Osteoblast (primary cell): ENCODE results near the gene CAMK2B. TPM values are rescaled to one million over a fixed set of nuclear protein-coding genes. Genes with fewer than 3 reads are reported as not detected.
A peak's percentile ranks its signal among the peaks of the same experiment; 100 is the strongest.

Experiments
- DNase-seq: peaks from one replicate; pipeline ENCODE4 v3.0.0; 2011; ENCODE audit warnings: low spot score, mixed read lengths; ENCODE audit not compliant: insufficient read length; ENCODE audit errors: missing footprints
- H2AFZ ChIP-seq: 2 replicates; pipeline ENCODE4 v1.6.0; 2011; ENCODE audit warnings: mild to moderate bottlenecking, low read length
- H3K27ac ChIP-seq: 2 replicates; pipeline ENCODE4 v1.5.1; 2011; ENCODE audit warnings: mild to moderate bottlenecking, low read depth, low read length, moderate library complexity
- H3K27me3 ChIP-seq: 2 replicates; pipeline ENCODE4 v1.6.0; 2012; ENCODE audit warnings: mild to moderate bottlenecking, control low read depth, inconsistent platforms, low read length, moderate library complexity; ENCODE audit not compliant: insufficient read depth
- H3K36me3 ChIP-seq: 2 replicates; pipeline ENCODE4 v1.5.1; 2011; ENCODE audit warnings: mild to moderate bottlenecking, low read length, control low read depth, moderate library complexity; ENCODE audit not compliant: insufficient read depth
- H3K4me1 ChIP-seq: 2 replicates; pipeline ENCODE4 v1.5.1; 2011; ENCODE audit warnings: mild to moderate bottlenecking, low read length, control low read depth, moderate library complexity; ENCODE audit not compliant: insufficient read depth
- H3K4me2 ChIP-seq: 2 replicates; pipeline ENCODE4 v1.6.0; 2011; ENCODE audit warnings: mild to moderate bottlenecking, low read length; ENCODE audit not compliant: insufficient read depth
- H3K4me3 ChIP-seq: fragments of 200-600 bp; sonication (generic); 3 replicates; pipeline ENCODE4 v1.5.1; 2012; ENCODE audit warnings: mild to moderate bottlenecking, low read length, inconsistent platforms; ENCODE audit not compliant: insufficient read depth
- H3K79me2 ChIP-seq: 2 replicates; pipeline ENCODE4 v1.6.0; 2012; ENCODE audit warnings: mild to moderate bottlenecking, low read length, control low read depth, inconsistent platforms; ENCODE audit not compliant: insufficient read depth
- H3K9me3 ChIP-seq: 2 replicates; pipeline ENCODE4 v1.5.1; 2011; ENCODE audit warnings: low read depth, low read length, control low read depth
- H4K20me1 ChIP-seq: 2 replicates; pipeline ENCODE4 v1.6.0; 2012; ENCODE audit warnings: mild to moderate bottlenecking, low read length, control low read depth; ENCODE audit not compliant: insufficient read depth
- total RNA-seq: library from RNA; depleted of rRNA; stranded (reverse); fragments of >200 nt; gene quantifications from 2 replicates; pipeline ENCODE4 v1.2.3, GENCODE V29; 2012
- TF ChIP-seq, protein P1 (sequence below): IDR thresholded peaks from 2 replicates; pipeline ENCODE4 v1.5.1; 2011; ENCODE audit warnings: mild to moderate bottlenecking, low read depth, low read length, moderate library complexity; ENCODE audit errors: extremely low read depth

The CAMK2B gene
- total RNA-seq, 1 donor = not detected

DNA sequence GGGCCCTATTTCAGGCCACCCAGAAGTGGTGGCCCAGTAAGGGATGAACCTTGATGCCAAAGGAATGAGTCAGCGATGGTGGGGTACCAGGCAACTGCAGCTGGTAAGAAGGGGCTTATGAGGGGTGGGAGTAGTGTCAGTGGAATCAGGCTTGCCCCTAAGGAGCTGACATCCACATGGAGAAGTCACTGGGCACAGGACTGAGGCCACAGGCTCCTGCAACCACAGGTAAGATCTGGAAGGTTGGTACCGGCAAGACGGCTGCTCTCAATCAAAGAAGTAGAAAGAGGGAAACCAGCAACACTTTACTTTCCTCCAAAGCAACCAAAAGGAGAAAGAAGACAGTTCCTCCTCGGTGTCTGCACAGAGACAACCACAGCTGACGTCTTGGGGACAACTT lies 138.7 kb downstream of the CAMK2B start:
- Histone ChIP-seq H3K4me1 (peaks cover 12% of the 10 kb centered on the region), H3K36me3 (no peaks in the 10 kb centered on the region), H3K4me3 (no peak overlapping the region), H4K20me1 (no peaks in the 10 kb centered on the region), H3K9me3 (peaks cover 8% of the 10 kb centered on the region), H3K79me2 (no peaks in the 10 kb centered on the region), H3K4me2 (no peak overlapping the region), H3K27me3 (peaks cover 24% of the 10 kb centered on the region), H2AFZ (no peak overlapping the region), H3K27ac (no peak overlapping the region)
- TF ChIP-seq, protein P1, sequence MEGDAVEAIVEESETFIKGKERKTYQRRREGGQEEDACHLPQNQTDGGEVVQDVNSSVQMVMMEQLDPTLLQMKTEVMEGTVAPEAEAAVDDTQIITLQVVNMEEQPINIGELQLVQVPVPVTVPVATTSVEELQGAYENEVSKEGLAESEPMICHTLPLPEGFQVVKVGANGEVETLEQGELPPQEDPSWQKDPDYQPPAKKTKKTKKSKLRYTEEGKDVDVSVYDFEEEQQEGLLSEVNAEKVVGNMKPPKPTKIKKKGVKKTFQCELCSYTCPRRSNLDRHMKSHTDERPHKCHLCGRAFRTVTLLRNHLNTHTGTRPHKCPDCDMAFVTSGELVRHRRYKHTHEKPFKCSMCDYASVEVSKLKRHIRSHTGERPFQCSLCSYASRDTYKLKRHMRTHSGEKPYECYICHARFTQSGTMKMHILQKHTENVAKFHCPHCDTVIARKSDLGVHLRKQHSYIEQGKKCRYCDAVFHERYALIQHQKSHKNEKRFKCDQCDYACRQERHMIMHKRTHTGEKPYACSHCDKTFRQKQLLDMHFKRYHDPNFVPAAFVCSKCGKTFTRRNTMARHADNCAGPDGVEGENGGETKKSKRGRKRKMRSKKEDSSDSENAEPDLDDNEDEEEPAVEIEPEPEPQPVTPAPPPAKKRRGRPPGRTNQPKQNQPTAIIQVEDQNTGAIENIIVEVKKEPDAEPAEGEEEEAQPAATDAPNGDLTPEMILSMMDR = no peak
- no peak for DNase-seq

DNA sequence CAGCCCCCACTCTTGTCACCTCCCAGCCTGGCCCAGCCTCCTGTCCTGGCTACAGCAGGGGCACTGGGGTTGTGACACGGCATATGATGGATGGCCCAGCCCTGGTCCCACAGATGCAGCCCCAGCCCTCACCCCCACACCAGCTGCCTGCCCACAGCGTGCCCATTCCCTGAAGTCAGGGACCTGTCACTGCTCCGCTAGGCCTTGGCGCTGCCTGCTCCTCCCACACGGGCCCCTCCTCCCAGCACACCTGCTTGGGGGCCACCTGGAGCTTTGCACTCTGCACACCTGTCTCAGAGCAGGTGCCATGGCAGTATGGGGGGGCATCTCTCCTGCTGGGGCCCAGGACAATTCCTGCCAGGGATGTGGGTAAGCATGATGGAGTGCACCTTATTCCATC lies 139.7 kb downstream of the CAMK2B start:
- H2AFZ ChIP-seq = no peak overlapping the region
- no peaks in the 10 kb centered on the region for H3K79me2 ChIP-seq
- H3K36me3 ChIP-seq = no peaks in the 10 kb centered on the region
- no peak overlapping the region for H3K4me2 ChIP-seq
- H3K4me3 ChIP-seq = no peak overlapping the region
- no peak for DNase-seq
- H3K4me1 ChIP-seq = peaks cover 12% of the 10 kb centered on the region
- H3K9me3 ChIP-seq = peaks cover 8% of the 10 kb centered on the region
- H3K27me3 ChIP-seq = peaks cover 29% of the 10 kb centered on the region
- H4K20me1 ChIP-seq = no peaks in the 10 kb centered on the region
- no peak overlapping the region for H3K27ac ChIP-seq
- TF ChIP-seq, protein P1 = no peak

DNA sequence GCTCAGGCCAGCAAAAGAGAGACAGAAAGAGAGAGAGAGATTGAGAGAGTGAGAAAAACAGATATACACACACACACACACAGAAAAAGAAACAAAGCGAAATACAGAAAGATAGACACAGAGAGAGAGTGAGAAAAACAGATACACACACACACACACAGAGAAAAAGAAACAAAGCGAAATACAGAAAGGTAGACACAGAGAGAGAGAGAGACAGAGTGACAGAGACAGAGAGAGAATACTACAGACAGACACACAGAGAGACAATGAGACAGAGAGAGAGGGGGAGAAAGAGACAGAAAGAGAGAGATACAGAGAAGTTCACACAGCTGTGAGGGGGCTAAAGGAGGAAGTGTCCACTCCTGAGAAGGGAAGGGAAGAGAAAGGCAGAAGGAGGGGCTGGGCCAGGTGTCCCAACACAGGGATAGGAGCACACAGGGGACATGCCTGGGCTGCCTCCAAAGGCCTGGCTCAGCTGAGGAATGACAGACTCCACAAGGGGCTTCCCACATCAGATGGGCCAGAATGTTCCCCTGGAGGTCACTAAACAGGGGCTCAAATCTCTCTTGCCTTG lies 140.4 kb downstream of the CAMK2B start:
- TF ChIP-seq, protein P1 = no peak
- Histone ChIP-seq H3K27me3 (peaks cover 27% of the 10 kb centered on the region), H2AFZ (peak overlapping the region; percentile 23), H3K27ac (no peak overlapping the region), H3K4me3 (no peak overlapping the region), H3K36me3 (no peaks in the 10 kb centered on the region), H3K79me2 (no peaks in the 10 kb centered on the region), H3K4me1 (peaks cover 12% of the 10 kb centered on the region), H3K4me2 (peak overlapping the region; percentile 38), H3K9me3 (peaks cover 8% of the 10 kb centered on the region), H4K20me1 (no peaks in the 10 kb centered on the region)
- no peak for DNase-seq

DNA sequence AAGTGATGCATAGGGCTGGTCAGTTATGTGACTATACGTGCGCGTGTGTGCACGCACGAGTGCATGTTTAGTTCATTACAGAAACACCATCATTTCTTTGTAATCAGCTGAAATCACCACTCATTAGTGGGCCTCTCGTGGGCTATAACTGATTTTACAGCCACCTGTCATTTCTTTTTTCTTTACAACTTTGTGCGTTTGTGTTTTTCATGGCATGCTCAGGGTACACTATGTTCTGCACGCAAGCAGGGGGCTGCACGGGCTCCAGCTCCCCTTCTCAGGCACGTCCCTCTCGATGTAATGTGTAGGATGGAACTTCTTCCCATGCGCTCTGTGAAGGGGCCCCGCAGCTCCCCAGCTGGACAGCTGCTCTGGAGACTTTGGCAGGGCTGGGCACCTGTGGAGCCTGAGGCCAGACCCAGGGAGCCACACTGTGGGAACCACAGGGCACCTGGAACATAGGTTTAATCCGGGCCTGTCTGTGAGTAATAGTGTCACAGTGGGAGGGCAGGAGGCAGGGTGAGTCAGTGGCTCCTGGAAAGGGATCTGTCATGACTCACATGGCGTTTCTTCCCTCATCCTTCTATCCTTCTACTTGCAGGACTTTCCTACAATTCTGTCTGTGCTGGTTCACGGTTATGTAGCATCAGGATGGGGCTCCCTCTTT lies 141.1 kb downstream of the CAMK2B start:
- TF ChIP-seq, protein P1 = no peak
- Histone ChIP-seq H3K4me2 (peak overlapping the region; percentile 38), H3K27me3 (peaks cover 26% of the 10 kb centered on the region), H3K4me3 (no peak overlapping the region), H3K27ac (no peak overlapping the region), H3K4me1 (peaks cover 12% of the 10 kb centered on the region), H2AFZ (no peak overlapping the region), H4K20me1 (no peaks in the 10 kb centered on the region), H3K36me3 (no peaks in the 10 kb centered on the region), H3K9me3 (peaks cover 8% of the 10 kb centered on the region), H3K79me2 (no peaks in the 10 kb centered on the region)
- peak; percentile 93 for DNase-seq
